Skin epidermis (tissue), 12 donors: ENCODE data around the gene PHAF1.

ENCODE experiments used
- H3K27ac ChIP-seq, 21 experiments: fragments of 200-600 bp; sonication (generic) in 11 of 21; one replicate each; pipeline ENCODE4 v1.5.0; 2020; ENCODE audit warnings: mild to moderate bottlenecking in 3 of 21, inconsistent platforms in 2 of 21, moderate library complexity in 2 of 21
- H3K4me3 ChIP-seq, 7 experiments: fragments of 200-600 bp; sonication (generic) in 2 of 7; one replicate each; pipeline ENCODE4 v1.5.0; 2020; ENCODE audit warnings: inconsistent platforms in 2 of 7, mild to moderate bottlenecking in 2 of 7, moderate library complexity in 1 of 7

PHAF1 gene

DNA sequence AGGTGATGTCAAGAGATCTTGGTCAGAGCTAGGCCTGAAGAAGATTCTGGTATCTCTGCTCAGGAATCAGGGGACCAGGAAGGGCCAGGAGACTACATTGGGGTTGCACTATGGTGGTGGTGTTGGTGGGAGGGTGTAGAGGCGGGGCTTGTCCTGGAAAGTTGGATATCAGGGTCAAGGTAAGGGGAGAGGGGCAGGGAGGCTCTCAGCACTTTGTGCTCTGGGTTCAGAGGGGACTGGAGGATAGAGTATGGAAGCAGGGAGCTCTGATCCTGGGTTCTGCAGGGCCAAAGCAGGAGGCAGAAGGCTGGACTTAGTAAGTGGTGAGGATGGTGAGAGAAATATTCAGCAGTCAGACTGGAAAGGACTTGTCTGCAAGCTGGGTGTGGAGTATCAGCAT lies 63.6 kb downstream of the PHAF1 start:
- H3K4me3 ChIP-seq: peak overlapping the region in 3 of 7 experiments; percentile 28 to 40 (median 35)
- peak overlapping the region in 20 of 21 experiments; percentile 47 to 85 (median 77) for H3K27ac ChIP-seq

DNA sequence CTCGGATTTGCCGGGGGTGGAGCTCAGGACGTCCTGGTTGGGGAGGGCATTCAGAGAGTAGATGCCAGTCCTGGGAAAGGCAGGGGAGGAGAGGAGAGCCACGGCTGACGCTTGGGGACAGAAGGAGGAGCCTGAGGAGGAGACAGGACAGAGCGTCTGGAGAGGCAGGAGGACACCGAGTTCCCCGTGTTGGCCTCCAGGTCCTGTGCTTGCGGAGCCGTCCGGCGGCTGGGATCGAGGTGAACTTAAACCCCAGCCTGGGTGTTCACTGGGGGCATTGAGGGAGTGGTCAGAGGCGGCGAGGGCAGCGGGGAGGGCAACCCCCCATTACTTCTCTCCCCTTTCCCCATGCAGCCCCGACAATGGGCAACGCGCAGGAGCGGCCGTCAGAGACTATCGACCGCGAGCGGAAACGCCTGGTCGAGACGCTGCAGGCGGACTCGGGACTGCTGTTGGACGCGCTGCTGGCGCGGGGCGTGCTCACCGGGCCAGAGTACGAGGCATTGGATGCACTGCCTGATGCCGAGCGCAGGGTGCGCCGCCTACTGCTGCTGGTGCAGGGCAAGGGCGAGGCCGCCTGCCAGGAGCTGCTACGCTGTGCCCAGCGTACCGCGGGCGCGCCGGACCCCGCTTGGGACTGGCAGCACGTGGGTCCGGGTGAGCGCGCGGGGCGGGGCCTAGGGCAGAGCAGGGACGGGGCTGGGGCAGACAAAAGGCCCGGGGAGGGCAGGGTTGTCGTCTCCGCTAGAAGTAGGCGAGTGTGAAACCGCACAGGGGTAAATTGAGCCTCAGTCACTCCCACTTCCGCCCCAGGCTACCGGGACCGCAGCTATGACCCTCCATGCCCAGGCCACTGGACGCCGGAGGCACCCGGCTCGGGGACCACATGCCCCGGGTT lies 64.3 kb downstream of the PHAF1 start:
- Histone ChIP-seq H3K4me3 (peak overlapping the region; percentile 27 to 40 (median 34)), H3K27ac (peak overlapping the region in 20 of 21 experiments; percentile 47 to 85 (median 77))

DNA sequence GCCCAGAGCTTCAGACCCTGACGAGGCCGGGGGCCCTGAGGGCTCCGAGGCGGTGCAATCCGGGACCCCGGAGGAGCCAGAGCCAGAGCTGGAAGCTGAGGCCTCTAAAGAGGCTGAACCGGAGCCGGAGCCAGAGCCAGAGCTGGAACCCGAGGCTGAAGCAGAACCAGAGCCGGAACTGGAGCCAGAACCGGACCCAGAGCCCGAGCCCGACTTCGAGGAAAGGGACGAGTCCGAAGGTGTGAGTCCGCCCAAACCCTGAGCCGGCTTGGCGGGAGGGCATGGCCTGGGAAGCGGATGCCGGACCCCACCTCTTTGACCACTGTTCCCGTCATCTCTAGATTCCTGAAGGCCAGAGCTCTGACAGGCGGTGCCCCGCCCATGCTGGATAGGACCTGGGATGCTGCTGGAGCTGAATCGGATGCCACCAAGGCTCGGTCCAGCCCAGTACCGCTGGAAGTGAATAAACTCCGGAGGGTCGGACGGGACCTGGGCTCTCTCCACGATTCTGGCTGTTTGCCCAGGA lies 65.0 kb downstream of the PHAF1 start:
- peak overlapping the region in 17 of 21 experiments; percentile 18 to 85 (median 78) for H3K27ac ChIP-seq
- peak overlapping the region; percentile 27 to 40 (median 34) for H3K4me3 ChIP-seq

DNA sequence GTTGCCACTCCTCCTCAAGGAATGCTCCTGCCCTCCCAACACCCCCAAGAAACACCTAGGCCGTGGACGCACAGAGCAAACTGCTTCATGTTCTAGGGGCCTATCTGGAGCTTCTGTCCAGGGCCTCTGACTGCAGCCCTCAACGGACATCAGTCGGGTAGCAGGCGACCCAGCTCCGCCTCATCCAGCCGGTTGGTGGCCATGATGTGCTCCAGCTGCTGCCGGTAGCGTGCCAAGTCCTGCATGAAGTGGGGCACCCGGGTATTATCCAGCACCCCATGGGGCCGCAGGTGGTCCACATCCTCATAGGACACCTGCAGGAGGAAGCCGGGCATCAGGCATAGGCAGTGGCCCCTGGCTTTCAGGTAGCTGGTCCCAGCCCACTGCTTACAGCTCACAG lies 66.9 kb downstream of the PHAF1 start:
- no peak overlapping the region for H3K27ac ChIP-seq
- no peak overlapping the region for H3K4me3 ChIP-seq

DNA sequence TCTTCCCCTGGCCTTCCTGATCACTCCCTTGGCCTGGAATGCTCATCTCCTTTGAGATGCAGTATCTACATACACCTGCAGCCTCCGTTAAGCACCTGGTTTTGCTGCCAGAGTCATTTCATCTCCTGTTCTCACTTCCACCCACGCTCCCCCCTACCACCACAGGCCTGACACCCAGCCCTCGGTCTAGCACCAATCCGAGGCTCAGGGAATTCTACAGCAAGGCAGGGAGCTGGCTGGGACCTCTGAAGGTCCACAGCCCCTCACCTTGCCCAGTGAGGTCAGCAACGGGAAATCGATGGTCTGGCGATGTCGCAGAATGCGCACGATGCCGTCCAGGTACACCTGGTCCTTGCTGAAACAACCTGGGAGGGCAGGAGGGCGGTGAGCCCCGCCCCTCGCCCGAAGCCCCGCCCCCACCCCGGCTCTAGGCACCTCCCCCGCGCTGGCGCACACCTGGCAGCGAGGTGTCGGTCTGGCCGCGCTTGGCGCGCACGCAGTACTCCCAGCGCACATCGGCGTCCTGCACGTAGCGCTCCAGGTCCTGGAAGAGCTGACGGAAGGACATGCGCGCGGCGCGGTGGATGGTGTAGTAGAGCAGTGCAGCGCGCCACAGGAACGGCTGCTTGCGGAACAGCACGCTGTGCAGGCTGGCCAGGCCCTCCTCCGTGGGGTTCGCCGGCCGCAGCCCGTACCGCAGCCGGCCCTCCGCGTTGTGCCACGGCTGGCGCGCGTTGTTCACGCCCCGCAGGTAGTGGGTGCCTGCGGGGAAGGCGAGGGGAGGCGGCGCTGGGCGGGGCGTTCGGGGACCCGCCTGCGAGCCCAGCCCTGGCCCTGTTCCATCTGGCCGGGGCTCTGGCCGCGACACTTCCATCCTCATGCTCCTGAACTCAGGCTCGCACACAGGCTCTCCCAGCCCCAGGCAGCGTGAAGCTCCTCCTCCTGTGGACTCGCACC lies 68.3 kb downstream of the PHAF1 start:
- Histone ChIP-seq H3K4me3 (peak overlapping the region; percentile 21 to 44 (median 32)), H3K27ac (peak overlapping the region in 15 of 21 experiments; percentile 9 to 80 (median 57))

DNA sequence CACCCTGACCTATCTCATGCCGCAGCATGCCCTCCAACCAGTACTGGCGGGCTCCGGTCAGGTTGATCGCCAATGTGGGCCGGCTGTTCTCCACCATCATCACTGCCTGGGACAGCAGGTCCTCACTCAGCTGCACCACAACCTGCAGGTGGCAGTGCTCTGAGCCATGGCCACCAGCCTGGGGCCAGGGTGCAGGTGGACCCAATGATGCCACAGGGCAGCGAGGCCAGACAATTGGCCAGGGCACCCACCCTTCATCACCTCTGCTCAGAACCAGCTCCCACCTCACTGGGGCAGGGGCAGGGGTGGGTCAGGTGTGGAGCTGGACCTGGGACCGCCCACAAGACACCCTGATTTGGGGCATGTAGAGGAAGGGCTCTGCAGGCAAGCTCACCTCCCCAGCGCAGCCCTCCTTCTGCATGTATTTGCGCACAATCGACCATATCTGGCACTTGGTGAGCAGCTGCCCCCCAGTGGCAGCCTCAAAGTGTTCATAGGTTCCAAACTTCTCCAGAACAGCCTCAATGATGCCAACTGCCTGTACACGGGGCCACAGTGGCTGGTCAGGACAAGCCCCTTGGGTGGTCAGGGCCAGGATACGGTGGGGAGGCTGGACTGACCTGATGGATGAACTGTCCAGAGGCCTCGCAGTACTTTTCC lies 69.8 kb downstream of the PHAF1 start:
- Histone ChIP-seq H3K4me3 (no peak overlapping the region), H3K27ac (peak overlapping the region in 1 of 21 experiments; percentile 65)

DNA sequence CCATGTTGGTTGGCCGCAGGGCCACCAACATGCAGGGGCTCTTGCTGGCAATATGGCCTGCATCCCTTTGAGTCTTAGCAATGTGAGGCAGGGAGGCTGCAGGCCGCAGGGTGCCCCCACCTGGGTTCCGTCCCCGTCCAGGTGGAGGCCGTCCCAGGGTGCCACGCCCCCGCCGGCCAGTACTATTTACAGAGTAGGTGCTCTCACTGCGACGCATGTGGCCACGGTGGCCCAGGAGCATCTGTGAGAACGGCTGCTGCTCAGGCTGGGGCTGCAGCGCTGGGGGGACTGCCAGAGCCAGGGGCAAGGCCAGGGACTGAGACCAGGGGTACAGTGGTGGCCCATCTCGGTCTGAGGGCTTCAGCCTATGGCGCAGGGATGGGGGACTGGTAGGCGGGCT lies 70.4 kb downstream of the PHAF1 start:
- Histone ChIP-seq H3K27ac (no peak overlapping the region), H3K4me3 (no peak overlapping the region)

DNA sequence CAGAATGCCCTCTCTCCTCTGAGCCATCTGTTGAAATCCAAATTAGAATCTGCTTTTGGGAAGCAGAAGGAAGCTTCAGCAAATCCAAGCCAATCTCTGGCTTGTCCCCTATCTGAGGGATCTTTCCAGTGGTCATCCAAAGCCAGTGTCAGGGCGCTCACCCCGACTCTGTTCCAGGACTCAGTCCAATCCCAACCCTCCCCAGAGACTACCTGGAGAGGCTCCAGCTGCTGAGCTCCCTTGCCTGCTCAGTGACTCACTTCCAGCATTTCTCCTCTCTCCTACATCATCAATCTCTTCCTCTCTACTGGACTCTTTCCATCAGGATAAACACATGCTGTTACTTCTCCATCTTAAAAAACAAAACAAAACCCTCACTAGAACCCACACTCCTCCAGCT lies 71.6 kb downstream of the PHAF1 start:
- Histone ChIP-seq H3K4me3 (no peak overlapping the region), H3K27ac (no peak overlapping the region)

DNA sequence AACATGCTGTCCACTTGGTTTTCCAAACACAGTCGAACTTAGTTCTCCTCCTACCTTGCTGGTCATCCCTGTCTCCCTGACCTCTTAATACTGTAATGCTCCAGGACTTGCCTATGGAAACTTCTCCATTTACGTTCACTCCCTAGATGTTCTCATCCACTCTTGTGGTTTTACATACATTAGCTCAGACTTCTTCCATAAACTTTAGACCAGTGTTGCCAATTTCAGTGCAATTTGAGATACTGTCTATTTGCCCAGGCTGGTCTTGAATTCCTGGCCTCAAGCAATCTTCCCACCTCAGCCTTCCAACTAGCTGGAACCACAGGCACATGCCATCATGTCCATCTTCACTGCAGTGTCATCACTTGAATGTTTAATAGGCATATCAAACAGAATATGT lies 72.5 kb downstream of the PHAF1 start:
- Histone ChIP-seq H3K27ac (peak overlapping the region in 1 of 21 experiments; percentile 24), H3K4me3 (no peak overlapping the region)

DNA sequence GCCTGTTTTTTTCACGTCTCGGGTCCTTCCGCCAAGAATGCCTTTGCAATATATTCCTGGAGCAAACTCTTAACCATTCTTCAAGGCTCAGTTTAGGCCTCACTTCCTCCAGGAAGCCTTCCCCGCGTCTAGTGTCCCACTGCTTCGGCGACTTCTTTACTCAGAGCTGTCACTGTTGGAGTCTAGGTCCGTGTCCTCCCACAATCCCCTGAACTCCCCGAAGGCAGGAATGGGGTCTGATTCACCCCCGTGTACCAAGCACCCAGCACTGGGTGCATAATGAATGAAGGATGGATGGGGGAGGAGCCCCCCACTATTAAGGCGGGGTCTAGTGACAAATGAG lies 73.5 kb downstream of the PHAF1 start:
- Histone ChIP-seq H3K4me3 (peak overlapping the region; percentile 64 to 81 (median 73)), H3K27ac (peak overlapping the region in 18 of 21 experiments; percentile 24 to 99 (median 96))

DNA sequence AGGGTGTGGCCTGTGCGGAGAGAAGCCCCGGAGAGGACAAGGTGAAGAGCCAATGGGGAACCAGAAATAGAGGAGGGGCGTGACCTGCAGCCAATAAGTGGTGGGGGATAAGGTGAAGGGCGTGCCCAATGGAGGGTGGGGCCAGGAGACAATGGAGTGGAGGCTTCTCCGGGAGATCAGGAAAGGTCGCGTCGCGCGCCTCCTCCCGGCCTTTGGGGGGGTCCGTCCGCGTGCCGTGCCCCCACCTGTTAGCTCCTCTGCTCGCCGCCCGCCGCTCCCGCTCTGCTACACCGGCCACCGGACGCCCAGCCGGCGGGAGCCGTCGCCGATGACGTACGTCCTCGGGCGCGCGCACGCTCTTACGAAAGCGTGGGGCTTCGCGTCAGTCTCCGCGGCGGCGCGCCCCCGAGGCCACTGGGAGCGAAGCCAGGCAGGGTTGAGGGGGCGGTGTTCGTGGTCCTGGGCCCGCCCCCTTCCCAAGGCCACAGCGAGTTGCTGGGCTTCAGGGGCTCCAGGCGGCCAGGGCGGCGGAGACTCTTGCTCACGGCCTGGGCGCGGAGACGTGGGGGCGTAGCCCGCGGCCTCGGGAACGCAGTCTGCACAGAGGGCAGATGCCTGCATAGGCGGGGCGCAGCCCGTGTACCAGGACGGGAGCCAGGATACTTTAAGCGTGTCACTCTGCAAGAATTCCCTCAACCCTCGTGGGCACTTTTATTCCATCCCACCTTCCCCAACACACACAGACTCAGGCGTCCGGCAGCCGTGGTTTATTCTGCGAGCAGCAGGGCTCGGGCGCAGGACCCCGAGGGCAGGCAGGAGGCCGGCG lies 74.1 kb downstream of the PHAF1 start, which contains the start of gene MATCAP1:
TSS of gene MATCAP1 (minus strand) at position 337 of the 826 bp plus-strand sequence. CDS start 3,353 bp downstream, outside the sequence.
- Histone ChIP-seq H3K27ac (peak within 1 kb of the TSS; percentile 58 to 99 (median 96)), H3K4me3 (peak within 1 kb of the TSS; percentile 64 to 81 (median 73))

DNA sequence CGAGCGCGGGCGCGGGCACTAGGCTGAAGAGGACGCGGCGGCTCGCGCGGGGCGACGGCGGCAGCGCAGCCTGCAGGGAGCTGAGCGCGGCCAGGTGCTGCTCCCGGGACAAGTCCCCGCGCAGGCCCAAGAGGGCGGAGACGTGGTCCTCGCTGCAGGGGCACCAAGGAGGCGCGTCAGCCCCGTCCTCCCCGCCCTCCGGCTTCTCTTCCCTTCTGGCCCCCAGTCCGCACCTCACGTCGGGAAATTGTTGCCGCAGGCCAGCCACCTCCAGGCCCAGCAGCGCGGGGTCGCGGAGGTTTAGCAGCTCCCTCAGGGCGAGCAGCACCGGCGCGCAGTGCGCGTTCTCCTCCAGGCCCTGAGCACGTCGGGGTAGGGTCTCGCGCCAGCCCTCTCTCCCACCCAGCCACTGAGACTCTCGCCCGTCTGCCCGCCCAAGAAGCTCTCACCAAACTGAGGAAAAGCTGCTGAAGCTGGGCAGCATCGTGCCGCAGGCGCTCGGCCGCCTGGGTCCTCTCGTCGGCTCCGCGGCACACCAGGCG lies 74.8 kb downstream of the PHAF1 start:
- peak overlapping the region; percentile 64 to 81 (median 73) for H3K4me3 ChIP-seq
- H3K27ac ChIP-seq: peak overlapping the region in 19 of 21 experiments; percentile 89 to 99 (median 96)

DNA sequence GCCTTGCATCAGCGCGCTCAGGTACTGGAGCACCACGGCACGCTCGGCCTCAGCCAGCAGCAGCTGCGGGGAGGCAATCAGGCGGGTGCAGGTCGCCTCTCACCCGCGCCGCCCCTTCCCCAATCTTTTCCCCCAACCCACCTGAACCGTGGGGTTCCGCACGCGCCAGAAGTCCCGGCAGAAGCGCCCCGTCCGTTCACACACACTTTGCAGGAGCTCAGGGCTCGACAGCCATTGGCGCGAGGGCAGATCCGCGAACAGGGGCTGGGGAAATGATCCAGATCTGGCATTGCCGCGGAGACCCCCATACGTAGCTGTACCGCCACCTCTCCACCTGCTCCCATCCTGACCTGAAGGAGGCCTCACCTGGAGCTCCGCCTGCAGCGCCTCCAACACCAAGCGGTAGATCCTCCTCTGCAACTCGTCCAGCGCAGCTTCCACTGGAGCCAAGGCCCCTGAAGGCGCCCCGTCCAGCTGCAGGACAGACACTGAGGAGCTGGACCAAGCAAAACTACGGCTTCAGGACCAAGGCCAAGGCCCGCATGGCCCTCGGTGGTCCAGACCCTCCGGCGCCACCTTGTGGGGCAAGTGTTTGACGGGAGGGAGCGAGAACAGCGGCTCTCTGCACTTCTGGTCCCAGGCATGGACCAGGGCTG lies 75.4 kb downstream of the PHAF1 start:
- H3K27ac ChIP-seq: peak overlapping the region in 1 of 21 experiments; percentile 97
- peak overlapping the region in 6 of 7 experiments; percentile 64 to 81 (median 72) for H3K4me3 ChIP-seq

DNA sequence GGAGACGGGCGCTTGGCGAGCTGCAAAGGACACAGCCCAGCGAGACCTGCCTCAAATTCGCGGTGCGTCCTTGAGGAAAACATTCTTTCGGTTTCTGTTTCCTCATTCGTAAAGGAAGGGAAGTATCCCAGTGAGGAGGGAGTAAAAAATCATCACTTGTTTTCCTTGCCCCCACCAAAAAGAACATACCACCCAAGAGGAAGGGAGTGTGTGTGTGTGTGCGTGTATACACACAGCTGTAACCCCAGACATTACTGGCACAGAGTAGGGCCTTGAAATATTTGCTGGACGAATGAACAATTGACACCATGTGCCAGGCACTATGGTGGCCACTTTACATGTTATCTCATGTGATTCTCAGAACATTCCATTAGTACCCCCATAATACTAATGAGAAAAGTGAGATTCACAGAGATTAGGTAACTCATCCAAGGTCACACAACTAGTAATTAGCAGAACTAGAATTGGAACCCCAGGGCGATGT lies 76.0 kb downstream of the PHAF1 start:
- Histone ChIP-seq H3K27ac (no peak overlapping the region), H3K4me3 (peak overlapping the region in 2 of 7 experiments; percentile 64 to 73)

DNA sequence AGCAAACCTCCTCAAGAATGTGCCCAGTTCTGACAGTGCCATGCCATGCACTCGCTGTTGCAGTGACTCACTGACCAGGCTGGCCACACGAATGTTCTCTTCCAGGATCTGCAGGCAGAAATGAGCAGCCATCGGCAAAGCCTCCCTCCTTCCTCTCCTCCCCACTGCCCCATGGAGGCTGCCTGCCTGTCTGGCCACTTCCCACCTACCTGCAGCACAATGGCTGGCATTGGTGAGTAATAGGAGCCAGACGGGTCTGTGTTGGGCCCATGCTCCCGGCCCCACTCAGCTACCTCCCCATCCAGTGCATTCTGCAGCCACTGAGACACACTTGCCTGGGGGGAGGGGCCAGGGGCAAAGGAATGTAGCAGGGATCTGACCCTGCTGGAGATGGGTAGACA lies 76.8 kb downstream of the PHAF1 start:
- Histone ChIP-seq H3K27ac (no peak overlapping the region), H3K4me3 (no peak overlapping the region)

DNA sequence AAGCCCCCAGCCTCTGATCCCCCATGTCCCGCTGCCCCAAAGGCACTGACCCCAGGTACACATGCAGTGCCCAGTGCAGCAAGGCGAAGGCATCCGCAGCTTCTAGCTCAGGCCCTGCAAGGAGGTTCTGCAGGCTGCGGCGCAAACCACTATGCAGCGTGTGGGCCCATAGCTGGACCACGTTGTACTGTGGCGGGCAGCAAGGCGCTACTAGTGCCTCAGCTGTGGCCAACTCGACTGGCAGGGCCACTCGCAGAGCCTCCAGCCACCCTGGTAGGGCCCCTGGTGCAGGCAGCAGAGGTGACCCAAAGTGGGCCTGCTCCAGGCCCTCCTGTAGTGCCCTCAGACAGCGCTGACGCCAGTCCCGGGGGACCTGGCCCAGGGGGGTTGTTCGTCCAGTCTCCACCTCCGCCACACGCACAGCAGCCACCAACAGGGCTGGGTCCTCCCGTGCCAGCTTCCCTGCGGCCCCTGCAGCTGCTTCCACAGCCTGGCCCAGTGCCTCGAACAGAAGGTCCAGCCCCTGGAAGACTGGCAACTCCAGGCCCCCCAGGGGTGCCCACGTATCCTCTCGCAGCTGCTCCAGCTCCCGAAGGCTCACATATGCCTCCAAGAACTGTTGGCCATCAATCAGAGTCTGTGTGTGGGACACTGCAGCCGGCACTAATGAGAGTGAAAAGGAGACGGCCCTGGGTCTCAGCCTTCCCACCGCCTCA lies 77.6 kb downstream of the PHAF1 start:
- no peak overlapping the region for H3K4me3 ChIP-seq
- no peak overlapping the region for H3K27ac ChIP-seq

DNA sequence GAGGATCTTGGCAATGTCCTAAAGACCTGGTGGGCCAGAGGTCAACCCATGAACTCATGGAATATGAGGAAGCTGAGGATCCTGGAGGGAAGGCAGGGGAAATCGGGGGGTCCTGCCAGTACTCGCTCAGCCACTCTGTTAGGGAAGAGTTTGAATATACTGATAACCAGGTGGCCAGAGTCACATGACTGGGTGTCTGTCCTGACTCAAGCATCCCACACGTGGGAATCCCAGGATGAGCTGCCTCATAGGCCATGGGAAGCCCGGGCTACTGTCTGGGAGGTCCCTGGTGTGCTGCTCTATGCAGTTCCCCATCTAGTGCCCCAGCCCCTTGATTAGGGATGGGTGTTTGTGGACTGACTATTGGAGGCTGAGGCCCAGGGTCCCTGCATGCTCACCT lies 78.6 kb downstream of the PHAF1 start:
- no peak overlapping the region for H3K4me3 ChIP-seq
- H3K27ac ChIP-seq: no peak overlapping the region
